WTC11 (cell line): Measurements from ENCODE around the gene MAST4.
A peak's percentile ranks its signal among the peaks of the same experiment; 100 is the strongest.

Source experiments
- CREM ChIP-seq: sonication (generic); formaldehyde crosslinking; IDR thresholded peaks from 2 replicates; pipeline ENCODE4 v1.8.1; 2022; ENCODE audit warnings: mild to moderate bottlenecking, missing genetic modification reagents, moderate library complexity
- TCF7 ChIP-seq: sonication (generic); formaldehyde crosslinking; IDR thresholded peaks from 2 replicates; pipeline ENCODE4 v1.8.0; 2022; ENCODE audit warnings: mild to moderate bottlenecking, low read depth, missing genetic modification reagents, moderate library complexity
- TF ChIP-seq, protein P1 (sequence below): fragments of 200-600 bp; IDR thresholded peaks from 2 replicates; pipeline ENCODE4 v1.8.0; 2022; ENCODE audit warnings: antibody characterized with exemption

- TF ChIP-seq TCF7 (CRISPR knock-in tag): no peak
- TF ChIP-seq, protein P1, sequence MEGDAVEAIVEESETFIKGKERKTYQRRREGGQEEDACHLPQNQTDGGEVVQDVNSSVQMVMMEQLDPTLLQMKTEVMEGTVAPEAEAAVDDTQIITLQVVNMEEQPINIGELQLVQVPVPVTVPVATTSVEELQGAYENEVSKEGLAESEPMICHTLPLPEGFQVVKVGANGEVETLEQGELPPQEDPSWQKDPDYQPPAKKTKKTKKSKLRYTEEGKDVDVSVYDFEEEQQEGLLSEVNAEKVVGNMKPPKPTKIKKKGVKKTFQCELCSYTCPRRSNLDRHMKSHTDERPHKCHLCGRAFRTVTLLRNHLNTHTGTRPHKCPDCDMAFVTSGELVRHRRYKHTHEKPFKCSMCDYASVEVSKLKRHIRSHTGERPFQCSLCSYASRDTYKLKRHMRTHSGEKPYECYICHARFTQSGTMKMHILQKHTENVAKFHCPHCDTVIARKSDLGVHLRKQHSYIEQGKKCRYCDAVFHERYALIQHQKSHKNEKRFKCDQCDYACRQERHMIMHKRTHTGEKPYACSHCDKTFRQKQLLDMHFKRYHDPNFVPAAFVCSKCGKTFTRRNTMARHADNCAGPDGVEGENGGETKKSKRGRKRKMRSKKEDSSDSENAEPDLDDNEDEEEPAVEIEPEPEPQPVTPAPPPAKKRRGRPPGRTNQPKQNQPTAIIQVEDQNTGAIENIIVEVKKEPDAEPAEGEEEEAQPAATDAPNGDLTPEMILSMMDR: peak; percentile 57
- TF ChIP-seq CREM (CRISPR knock-in tag): no peak
Measured at GRCh38 chr5:67156976-67157583, 560.9 kb downstream of the MAST4 start.
